ENCODE measurements around the gene BCR.

BCR gene

GRCh38 chr22:23269441-23270211 lies 89.3 kb downstream of the BCR start:
- no peak for TF ChIP-seq CTCF (IDR thresholded peaks at IDR 0.05; ENCODE audit: low read depth, low read length)
- in situ Hi-C loops (cut with HindIII; ENCODE audit: low sequenced_read_pairs) = no loop called here
- H3K4me3 ChIP-seq (ENCODE audit: low read depth, low read length) = no peak overlapping the region
- no peak for DNase-seq (ENCODE audit: low read depth, low spot score)

DNA sequence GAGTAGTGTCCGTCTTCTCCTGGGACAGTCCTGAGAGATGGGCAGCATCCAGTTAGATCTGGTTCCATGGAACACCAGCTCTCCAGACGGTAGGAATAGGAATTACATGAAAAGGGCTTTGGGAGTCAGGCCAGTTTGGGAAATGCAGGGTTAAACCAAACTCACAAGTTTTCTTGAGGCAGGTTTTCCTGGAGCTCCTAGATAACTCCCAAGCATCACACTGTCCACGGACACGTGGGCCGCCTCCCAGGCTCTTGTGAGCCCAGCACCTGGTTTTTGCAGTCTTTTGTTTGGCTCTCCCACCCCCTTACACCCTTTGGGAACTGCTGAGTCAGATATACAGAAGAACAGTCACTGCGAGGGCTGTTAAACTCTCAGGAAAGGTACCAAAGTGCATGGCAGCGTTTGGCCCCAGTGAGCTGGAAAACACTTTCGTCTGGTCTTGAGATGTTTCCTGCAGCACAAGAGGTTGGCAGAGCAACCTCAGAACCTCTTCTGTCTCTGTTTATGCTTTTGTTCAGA lies 90.0 kb downstream of the BCR start:
- no peak overlapping the region for H3K4me3 ChIP-seq (ENCODE audit: low read depth, low read length)
- no peak for DNase-seq (ENCODE audit: low read depth, low spot score)
- in situ Hi-C loops (cut with HindIII; ENCODE audit: low sequenced_read_pairs) = no loop called here
- TF ChIP-seq CTCF (IDR thresholded peaks at IDR 0.05; ENCODE audit: low read depth, low read length) = peak; percentile 53

DNA sequence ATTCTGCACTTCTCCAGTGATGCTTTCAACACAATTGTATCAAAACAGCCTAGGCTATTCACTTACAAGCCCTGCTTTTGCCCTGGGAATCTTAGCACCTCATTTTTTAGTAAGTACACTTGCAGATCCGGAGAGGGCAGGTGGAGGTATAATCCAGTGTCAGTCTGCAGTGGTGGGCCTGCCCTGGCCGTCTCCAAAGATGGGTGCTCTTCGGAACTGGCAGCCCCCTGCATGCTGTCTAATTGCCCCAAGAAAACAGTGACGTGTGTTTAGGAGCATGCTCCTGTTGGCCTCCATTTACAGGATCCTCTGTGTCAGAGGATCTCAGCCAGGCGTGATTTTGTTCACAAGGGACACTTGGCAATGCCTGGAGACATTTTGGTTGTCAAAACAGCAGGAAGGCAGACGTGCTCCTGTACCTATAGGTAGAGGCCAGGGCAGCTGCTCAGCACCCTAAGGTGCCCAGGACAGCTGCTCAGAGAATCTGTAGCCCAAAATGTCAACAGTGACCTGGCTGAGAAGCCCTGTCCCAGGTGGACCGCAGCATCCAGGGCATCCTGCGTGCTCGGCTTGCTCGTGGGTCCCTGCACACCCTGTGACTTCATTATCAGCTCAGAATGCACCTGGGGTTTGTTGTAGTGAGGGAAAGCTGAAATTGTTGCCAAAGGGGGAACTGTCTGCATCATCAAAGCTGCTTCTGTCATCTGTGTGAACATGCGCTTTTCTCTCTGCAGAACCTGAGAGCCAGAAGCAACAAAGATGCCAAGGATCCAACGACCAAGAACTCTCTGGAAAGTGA lies 90.7 kb downstream of the BCR start:
- in situ Hi-C loops (cut with HindIII; ENCODE audit: low sequenced_read_pairs) = no loop called here
- TF ChIP-seq CTCF (IDR thresholded peaks at IDR 0.05; ENCODE audit: low read depth, low read length) = no peak
- no peak for DNase-seq (ENCODE audit: low read depth, low spot score)
- no peak overlapping the region for H3K4me3 ChIP-seq (ENCODE audit: low read depth, low read length)

GRCh38 chr22:23271597-23271908 lies 91.2 kb downstream of the BCR start:
- no peak for DNase-seq (ENCODE audit: low read depth, low spot score)
- no peak for TF ChIP-seq CTCF (IDR thresholded peaks at IDR 0.05; ENCODE audit: low read depth, low read length)
- in situ Hi-C loops (cut with HindIII; ENCODE audit: low sequenced_read_pairs) = no loop called here
- H3K4me3 ChIP-seq (ENCODE audit: low read depth, low read length) = no peak overlapping the region

- TF ChIP-seq CTCF (IDR thresholded peaks at IDR 0.05; ENCODE audit: low read depth, low read length) = no peak
- in situ Hi-C loops (cut with HindIII; ENCODE audit: low sequenced_read_pairs) = no loop called here
- DNase-seq (ENCODE audit: low read depth, low spot score) = no peak
Measured at GRCh38 chr22:23272371-23272770, 92.1 kb downstream of the BCR start.

DNA sequence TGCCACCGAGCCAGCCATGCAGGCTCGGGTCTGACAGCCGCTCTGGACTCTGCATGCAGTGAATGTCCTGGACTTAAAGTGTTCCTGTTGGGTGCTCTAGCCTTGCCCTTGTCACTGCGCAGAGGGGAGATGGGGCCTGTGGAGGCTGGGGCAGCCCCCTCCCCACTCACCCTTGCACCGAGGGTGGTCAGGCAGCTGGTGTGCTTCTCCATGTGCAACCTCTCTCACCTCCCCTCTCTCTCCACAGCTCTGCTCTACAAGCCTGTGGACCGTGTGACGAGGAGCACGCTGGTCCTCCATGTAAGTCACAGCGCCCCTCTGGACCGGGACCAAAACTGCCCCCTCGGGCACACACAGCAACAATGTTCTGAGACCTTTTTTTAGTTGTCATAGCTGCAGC lies 92.5 kb downstream of the BCR start:
- DNase-seq (ENCODE audit: low read depth, low spot score) = no peak
- no peak overlapping the region for H3K4me3 ChIP-seq (ENCODE audit: low read depth, low read length)
- TF ChIP-seq CTCF (IDR thresholded peaks at IDR 0.05; ENCODE audit: low read depth, low read length) = no peak
- in situ Hi-C loops (cut with HindIII; ENCODE audit: low sequenced_read_pairs) = no loop called here

More at GRCh38 chr22:23272371-23272770, 92.1 kb downstream of the BCR start:
- H3K4me3 ChIP-seq (ENCODE audit: low read depth, low read length) = no peak overlapping the region
